H54 (cell line): ENCODE measurements around the gene DSP.

Source experiments
- DNase-seq: peaks from one replicate; pipeline ENCODE4 v3.0.0; 2011; ENCODE audit warnings: low spot score, mixed read lengths; ENCODE audit not compliant: insufficient read length
- FAIRE-seq: peaks from 3 replicates; lab custom pipeline; 2011; peaks lifted over from hg19 to GRCh38; lab: Jason Lieb, UNC
- POLR2A ChIP-seq: IDR thresholded peaks from 2 replicates; pipeline ENCODE4 v1.6.1; 2011; ENCODE audit warnings: low read depth, mild to moderate bottlenecking, low read length

DSP gene

DNA sequence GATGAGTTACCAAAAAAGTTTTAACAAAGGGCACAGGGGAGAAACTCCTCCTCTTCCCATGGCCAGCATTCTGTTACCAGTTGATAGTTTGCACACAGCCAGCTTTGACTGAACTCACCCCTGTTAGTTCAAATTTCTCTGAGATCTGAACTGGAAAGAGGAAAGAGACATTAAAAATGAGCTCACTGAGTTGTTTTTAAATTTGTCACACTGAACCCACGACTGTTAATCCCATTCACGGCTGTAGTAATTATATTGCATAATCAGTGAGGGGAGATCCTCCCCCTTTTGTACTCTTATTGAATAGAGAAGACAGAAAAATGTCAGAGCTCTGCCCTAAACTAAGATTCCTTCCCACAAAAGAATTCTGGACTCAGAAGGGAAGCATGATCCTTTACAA is 17.5 kb upstream of the DSP start:
- no peak for TF ChIP-seq POLR2A
- DNase-seq: no peak
- no peak for FAIRE-seq

DNA sequence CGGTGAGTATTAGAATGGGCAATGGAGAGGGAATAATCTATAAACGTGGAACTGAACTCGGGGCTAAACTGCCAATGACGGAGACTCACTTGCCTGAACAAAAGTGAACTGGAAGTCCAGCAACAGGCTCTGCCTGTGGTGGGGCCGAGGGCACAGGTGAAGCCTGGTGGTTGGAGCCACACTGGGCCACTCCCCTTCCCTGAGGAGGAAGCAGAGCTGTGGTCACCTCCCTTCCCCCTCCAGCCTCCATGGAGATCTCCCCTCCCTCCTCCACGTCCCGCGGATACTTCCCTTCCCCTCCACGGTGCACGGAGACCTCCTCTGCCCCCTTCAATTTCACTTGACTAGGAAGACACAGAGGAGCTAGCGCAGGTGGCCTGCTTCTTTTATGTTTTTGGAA is 14.7 kb upstream of the DSP start:
- no peak for FAIRE-seq
- TF ChIP-seq POLR2A: no peak

DNA sequence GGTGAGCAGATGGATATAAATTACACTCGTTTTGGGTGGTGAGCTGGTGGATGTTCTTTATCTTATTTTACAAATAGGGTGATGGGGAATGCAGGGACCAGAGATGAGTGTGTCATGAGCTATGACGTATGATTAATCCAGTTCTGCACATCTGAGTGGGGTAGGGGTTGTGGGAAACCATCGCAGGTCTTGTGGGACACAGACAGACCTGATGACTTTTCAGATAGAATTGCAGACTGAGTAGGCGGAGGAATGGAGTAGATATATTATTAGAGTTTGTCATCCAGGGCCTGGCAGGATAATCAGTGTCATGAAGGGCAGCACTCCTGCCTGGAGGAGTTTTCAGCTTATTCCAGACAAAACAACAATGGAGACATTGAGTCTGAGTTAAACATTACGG is 12.9 kb upstream of the DSP start:
- FAIRE-seq (no peak), DNase-seq (no peak)
- no peak for TF ChIP-seq POLR2A

More for the DNA sequence above, 14.7 kb upstream of the DSP start:
- DNase-seq: no peak

DNA sequence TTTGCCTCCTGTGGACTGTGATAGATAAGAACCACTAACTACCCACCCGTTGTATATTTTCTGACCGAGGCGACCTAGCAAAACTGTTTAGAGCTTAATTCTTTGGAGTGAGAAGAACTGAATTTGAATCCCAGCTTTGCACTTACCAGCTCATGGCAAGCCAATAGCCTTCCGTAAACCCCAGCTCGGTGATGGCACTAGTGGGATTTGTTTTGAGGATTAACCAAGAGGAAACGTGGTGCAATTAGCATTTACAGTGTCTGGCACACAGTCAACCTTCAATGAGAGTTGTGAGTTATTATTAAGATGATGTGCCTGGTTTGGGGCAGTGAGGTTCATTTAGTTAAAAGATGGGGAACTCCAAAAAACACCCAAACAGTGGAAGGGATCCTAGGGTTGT is 12.3 kb upstream of the DSP start:
- no peak for DNase-seq
- FAIRE-seq: no peak
- TF ChIP-seq POLR2A: no peak

DNA sequence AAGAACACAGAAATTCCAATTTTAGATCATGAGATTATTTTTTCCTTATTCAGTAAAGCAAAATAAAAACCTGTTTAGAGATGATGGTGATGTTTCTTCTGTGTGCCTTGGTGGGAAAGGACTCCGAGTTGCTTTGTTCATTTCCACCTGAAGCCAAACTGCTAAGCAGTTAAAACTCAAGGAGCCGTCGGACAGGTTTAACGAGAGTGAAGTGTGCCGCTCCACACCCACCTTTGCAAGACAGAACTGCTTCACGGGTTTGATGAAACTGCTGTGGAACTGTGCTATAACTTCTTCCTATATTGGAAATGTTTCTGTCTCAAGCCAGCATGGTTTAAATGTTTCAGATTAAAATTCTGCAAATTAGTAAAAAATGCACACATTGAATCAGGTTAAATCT is 9.2 kb upstream of the DSP start:
- no peak for DNase-seq
- no peak for FAIRE-seq
- TF ChIP-seq POLR2A: no peak

DNA sequence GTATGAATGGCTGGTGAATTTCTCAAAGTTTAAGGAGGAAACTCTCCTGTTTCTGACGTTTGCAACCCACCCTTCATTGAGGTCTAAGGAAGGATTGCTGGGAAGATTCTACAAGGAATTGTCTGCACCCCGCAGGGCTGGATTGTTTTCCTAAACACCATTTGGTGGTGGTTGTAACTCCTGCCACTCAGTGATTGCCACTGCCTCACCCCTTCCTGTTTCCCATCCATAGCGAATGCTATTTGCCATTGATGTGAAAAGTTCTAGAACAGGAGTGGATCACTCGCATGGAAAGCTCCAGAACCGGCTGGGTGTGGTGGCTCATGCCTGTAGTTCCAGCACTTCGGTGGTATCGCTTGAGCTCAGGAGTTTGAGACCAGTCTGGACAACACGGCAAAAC is 8.7 kb upstream of the DSP start:
- TF ChIP-seq POLR2A: no peak
- FAIRE-seq: no peak
- no peak for DNase-seq

DNA sequence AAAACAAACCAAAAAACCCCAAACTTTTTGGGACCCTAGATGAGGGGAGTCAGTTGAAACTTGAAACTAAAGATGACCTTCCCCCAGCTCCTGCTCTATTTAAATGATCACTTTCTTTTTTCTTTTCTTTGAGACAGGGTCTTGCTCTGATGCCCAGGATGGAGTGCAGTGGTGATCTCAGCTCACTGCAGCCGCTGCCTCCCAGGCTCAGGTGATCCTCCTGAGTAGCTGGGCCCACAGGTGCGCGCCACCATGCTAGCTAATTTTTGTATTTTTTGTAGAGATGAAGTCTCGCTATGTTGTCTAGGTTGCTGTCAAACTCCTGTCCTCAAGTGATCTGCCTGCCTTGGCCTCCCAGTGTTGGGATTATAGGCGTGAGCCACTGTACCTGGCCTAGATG is 7.3 kb upstream of the DSP start:
- FAIRE-seq (no peak), DNase-seq (no peak)
- TF ChIP-seq POLR2A: no peak

DNA sequence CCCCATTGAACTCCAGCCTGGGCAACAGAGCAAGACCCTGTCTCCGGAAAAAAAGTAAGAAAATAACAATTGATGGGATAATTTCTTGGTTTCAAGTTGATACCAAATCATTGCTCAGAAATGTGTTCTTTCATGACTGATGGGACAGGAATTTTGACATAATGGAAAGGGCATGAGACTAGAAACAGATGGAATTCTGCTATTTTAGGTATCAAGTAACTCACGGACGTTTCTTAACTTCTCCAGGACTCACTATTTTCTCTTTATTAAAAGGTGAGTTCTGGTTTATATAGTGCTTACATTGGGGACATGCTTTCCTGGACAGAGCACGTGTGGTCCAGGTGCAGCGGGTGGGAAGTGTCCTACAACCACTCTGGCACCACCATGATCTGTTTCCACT is 6.0 kb upstream of the DSP start:
- no peak for TF ChIP-seq POLR2A
- FAIRE-seq (no peak), DNase-seq (no peak)

DNA sequence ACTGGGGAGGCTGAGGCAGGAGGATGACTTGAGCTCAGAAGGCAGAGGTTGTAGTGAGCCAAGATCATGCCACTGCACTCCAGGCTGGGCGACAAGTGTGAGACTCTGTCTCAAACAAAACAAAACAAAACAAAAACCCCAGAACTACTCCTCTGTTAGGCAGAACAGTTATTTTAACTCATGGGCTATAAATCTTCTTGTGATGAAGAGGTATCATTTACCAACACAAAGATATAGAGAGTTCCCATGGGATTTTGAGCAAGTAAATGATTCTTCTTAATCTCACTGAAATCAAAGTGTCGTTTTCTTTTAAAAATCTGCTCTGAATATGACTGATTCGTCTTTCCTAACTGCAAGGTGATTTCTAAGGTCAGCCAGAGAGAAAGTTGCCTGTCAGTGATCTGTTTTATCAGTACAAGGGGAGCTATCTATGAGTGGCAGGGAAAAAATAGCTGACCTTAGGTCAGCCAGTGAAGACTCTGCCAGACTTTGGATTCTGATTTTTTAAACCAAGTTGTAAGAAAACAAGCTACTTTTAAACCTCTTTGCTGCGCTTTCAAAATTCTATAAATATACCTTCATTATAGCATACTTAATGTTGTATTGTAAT is 3.8 kb upstream of the DSP start:
- DNase-seq (no peak), FAIRE-seq (no peak)
- no peak for TF ChIP-seq POLR2A

DNA sequence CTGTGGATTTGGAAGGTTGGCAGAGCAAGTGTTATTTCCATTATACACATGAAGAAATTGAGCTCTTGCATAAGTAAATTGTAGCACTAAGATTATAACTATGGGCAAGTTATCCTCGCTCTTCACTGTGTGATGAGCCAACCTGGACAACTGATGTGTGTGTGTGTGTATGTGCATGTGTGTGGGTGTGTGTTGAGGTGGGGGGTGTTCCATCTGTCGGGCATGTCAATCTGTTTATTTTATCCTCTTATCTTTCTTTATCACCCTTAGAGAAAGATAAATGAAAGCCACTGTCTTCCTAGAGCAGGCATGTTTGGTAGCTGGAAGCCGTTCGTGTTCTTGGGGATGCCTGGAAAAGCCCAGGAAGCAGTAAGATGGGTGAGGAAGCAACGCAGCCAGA is 3.0 kb upstream of the DSP start:
- DNase-seq: no peak

DNA sequence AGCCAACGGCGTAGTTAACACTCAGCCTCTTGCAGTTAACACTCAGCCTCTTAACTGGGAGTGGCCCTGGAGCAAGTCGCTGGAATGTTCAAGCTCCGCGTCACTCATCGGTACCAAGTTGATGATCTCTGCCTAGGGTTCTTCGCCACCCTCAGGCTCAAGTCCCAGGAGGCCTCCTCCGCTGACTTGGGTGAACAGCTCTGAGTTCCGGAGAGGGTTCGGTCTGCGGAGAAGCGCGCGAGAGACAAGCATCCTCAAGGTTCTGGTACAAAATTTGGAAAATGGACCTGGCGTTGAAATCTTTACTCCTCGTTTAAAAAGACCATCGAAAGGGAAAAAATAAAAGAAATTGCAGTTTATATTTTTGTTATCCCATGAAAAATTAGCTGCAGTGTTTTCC is 876 bp upstream of the DSP start:
- FAIRE-seq (no peak), DNase-seq (no peak)
- no peak for TF ChIP-seq POLR2A

More for the DNA sequence above, 3.0 kb upstream of the DSP start:
- no peak for TF ChIP-seq POLR2A
- FAIRE-seq: no peak

DNA sequence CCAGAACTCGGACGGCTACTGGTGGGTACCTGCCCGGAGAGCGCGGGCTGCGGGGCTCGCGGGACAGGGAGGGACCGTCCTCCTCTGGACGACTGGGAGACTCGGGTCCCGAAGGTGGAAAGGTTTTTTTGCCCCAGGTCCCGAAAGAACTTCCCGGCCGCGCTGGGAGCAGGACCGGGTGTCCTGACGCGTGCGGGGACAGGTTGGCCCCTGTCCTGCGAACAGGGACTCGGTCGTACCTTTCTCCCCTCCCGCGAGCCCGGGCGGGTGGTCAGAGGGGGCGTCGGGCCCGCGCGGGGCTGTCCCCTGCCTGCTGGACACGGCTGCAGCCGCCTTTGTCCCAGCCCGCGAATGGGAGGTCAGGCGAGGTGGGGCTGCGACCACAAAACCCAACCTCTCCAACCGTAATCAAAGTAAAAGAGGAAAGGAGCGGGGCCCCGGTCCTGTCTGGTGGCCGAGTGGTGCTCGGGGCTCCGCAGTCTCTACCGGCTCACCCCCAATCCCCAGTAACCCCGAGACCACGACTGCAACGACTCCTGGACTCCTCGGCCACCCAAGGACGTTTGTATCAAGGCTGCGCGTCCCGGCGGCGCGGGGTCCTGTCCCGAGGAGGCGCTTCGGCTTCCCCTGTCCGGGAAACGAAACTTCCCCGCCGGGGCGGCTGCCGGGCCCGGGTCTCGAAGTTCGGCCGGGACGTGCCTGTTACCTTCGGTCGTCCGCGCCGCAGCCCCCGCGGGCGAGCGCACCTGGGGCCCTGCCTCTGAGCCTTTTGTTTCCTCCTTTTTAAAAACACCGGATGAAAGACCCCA is 798 bp downstream of the DSP start:
- DNase-seq: no peak
- no peak for FAIRE-seq

DNA sequence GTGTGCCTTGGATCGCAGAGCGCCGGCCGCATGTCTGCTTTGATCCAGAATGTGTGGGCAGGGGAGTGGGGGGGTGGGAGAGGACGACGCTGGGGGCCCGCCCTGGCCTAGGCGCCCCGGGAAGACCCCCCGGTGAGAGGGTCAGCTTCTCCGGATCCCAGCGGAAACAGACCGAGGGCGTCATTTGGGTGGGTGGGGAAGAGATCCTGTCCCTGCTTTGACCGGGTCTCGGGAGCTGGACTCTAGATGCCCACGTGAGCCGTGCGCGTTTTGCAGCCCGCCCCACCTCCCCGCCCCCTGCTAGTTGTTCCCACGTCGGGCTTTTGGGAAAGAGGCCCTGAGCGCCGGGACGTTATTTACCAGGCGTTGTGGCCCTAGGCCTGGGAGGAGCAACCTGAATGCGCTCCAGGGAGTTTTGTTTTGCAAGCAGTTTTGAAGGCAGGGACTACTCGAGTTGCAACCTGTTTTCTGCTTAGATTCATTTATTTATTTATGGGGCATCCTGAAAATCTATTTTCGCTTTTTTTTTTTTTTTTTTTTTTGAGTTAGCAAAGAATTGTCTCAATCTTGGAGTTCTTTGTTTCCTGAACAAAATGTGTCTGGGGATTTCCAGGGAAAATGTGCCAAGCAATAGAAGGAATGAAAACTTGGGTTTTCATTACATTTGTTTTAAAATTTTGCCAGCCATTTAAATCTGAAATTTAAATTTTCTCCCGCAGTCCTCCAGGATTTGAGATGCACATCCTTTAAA is 1.6 kb downstream of the DSP start:
- FAIRE-seq (no peak), DNase-seq (no peak)
- TF ChIP-seq POLR2A: no peak

More for the DNA sequence above, 798 bp downstream of the DSP start:
- TF ChIP-seq POLR2A: no peak

DNA sequence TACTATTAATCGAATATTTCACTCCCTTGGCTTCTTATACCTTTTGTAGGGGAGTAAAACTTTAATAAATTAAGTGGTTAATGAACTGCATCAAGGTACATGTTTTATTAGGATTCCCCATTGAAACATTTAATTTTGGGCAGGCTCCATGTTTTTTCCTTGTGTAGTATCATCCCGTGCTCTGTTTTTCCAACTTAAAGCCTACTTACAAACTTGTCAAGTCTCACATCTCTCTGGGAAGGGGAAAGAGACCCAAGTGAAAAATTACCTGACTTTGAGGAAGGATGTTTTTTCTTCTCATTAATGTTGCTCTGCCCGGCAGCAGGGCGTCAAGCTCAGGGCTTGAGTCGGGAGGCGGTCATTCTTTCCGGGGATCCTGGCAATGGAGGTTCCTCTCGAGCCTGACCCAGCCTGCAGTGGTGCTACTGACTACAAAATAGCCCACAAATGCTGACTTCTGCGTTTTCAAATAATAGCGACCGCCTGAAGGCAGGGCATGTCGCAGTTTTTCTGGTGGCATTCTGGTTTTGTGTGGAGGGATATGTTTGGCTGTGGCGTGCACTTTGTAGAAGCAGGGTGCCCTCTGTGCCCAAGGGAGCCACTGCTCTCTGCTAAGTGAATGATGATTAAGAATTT is 2.4 kb downstream of the DSP start:
- FAIRE-seq: no peak

DNA sequence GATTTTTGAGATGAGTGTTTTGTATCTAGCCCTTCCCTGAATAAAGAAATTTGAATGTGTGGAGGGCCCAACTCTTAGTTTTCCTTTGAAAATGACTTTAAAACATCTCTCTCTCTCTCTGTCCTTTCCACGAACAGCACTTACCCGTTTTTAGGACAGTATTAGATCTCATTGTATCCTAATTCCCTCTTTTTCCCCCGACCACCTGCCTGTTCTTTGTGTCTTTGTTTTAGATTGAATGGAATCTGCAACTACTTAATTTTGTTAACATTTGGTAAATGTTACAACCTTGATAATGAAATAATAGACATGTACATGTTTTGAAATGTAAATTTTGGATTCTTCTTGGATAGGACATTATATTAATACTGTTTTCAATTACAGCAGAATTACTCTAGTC is 3.1 kb downstream of the DSP start:
- no peak for TF ChIP-seq POLR2A
- DNase-seq (no peak), FAIRE-seq (no peak)

More for the DNA sequence above, 2.4 kb downstream of the DSP start:
- no peak for DNase-seq
- TF ChIP-seq POLR2A: no peak
